Stimulated activated naive CD4-positive, alpha-beta T cell treated with Interleukin-2 at 50 U/mL for 16 hours (primary cell): ENCODE data around the gene CARMIL1.

Experiments used
- DNase-seq: peaks from one replicate; lab custom pipeline; 2025; lab: John Stamatoyannopoulos, UW

The CARMIL1 gene

GRCh38 chr6:25278914-25279747, at the start of gene CARMIL1:
Gene CARMIL1, plus strand, starts transcription at chr6:25279374. Its CDS starts 422 bp downstream, at chr6:25279796.
- peak; percentile 61 for DNase-seq

- DNase-seq, result no peak
These were observed 49.4 kb upstream of the CARMIL1 start for GRCh38 chr6:25229671-25230321.

DNA sequence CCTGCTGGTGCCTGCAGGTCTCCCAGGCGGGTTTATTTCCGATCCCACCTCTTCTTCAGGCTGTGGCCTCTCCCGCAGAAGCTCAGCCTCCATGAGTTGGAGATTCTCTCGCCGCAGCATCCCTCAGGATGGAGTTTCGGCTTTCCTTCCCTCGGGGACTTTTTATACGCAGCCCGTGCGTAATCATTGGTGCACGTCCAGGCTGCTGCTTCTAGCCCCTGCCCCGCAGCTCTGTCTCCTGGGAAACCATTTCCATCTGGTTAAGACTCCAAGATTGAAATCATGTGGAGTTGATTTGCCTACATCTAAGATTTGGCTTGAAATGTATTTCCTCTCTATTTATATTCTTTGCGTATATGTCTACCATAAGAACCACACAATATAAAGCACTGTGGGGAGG, 46.7 kb upstream of the CARMIL1 start:
- no peak for DNase-seq

DNA sequence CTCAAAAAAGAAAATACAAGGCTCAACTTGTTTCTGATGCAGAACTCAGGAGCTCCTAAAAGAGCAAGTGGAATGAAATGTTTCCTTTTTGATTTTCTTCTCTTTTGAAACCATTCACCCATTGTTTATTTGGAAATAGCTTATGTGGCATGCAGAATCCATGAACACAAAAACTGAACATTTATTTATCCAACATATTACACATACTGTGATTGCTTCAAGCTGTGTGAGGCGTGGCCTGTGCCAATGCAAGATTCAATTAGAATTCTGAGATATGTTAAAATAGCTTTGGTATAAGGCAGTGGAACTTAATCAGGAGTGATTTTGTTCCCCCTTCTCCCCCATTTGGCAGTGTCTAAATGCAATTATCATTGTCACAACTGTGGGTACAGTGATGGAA, 45.9 kb upstream of the CARMIL1 start:
- no peak for DNase-seq

GRCh38 chr6:25237579-25237978, 41.6 kb upstream of the CARMIL1 start:
- DNase-seq, result no peak

DNA sequence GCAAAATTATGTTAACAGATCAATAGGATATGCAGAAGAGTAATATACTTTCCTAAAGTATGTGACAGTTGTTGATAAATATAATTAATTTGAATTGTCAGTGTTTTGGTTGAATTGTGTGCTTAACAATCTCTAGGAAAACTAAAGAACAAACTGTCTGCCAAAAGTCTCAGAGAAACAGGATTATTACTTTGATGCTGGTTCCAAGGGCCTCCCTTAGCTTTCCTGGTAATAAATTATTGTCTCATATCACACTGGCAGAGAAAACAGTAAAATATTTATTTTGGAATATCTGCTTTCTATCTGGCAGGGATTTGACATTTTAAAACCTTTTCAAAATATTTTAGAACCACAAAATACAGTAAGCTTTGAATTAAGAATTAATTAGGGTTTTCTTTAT, 40.1 kb upstream of the CARMIL1 start:
- DNase-seq, result no peak

DNA sequence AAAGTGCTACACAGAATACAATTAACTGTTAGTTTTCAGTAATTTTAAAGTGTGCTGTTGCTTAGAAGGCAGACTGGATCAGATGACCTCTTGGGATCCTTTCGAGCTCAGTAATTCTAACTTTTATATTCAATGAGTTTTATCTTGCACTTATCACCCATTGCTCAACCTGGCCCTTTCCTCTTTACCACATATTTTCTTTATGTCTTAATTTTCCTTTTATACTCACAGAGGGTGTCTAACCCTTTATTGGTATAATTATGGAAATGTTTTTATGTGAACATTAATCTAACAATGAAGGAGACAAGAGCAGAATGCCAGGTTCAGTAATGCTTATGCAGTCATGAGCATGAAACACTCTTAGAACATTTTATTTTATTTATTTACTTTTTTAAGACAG, 39.7 kb upstream of the CARMIL1 start:
- DNase-seq, result no peak

- no peak for DNase-seq
These were observed 36.6 kb upstream of the CARMIL1 start for GRCh38 chr6:25242567-25242966.

- no peak for DNase-seq
These were observed 34.3 kb upstream of the CARMIL1 start for GRCh38 chr6:25244865-25245264.

DNA sequence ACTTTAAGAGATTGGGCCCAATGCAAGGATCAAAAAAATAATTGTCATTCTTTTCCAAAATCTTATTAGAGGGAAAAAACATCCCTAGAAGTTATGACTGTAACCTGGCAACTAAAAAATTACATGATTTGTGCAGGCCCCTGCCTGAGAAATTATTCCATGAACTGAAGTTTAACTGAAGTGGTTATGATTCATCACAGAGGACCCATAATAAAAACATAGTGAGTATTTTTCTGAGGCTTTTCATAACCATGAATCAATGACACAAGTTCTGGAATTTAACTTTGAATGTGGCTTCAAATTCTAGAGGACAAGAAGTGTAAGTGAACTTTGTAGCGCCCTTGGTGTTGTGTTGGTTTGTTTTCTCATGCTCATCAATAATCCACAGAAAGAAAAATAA, 31.1 kb upstream of the CARMIL1 start:
- no peak for DNase-seq

DNA sequence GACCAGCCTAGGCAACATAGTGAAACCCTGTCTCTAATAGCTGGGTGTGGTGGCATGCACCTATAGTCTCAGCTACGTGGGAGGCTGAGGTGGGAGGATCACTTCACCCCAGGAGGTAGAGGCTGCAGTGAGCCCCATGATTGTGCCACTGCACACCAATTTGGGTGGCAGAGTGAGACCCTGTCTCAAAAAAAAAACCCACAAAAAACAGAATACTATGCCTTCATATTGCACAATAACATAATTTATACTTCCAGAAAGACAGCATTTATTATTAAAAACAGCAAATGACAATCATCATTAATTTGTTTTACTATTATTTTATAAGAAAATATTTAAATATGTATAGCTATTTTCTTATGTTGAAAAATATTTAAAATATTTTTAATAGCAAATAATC, 30.0 kb upstream of the CARMIL1 start:
- DNase-seq, result no peak

DNA sequence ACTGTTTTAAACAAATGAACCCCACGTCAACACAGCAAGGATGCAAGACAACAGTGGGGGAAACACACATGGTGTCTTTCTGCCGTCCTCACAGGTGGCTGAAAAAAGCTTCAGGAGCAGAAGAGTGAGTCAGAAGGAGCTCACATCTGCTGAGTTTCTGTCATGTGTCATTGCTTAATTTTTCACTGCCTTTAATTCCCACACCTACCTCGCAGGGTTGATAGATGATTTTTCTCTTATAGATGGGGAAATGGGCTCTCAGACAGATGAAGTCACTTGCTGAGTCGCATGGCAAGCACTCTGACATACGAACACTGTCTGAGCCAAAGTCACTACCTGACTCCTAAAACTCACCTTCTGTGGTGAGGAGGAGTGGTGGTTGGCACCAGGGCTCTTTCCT, 28.3 kb upstream of the CARMIL1 start:
- DNase-seq, result no peak

DNA sequence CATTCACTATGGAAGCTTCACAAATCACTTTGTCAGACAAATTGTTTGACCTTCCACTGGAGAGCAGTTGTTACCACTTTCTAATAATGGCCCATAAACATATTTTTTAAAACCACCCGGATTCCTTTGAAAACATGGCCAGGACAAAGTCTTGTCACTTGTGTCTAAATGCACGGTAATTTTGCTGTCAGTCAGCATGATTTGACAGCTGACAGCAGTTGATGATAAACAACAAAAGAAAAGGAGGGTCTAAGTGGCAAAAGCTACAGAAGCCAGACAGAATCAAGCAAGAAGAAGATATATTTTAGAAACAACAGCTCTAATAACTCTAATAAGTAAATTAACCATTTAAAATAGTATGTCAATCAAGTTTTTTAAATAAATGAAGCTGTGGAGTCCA, 27.7 kb upstream of the CARMIL1 start:
- DNase-seq, result no peak

GRCh38 chr6:25253351-25253750, 25.8 kb upstream of the CARMIL1 start:
- DNase-seq, result no peak

DNA sequence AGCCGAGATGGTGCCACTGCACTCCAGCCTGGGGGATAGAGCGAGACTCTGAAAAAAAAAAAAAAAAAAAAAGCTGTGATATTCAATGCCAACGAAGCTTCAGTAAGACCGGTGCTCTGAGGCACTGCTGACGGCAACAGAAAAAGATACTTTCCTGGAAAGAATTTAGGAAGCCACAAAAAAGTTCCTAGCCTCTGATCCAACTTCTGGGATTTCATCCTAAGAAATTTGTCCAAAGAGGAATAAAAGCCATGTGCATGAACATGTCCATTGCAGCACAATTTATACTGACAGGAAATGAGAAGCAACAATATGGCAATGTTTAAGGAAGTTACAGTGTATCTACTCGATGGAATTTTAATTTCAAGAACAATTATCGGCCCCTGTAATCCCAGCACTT, 24.5 kb upstream of the CARMIL1 start:
- DNase-seq, result no peak

GRCh38 chr6:25257686-25258348, 21.4 kb upstream of the CARMIL1 start:
- DNase-seq, result no peak

GRCh38 chr6:25259756-25260155, 19.4 kb upstream of the CARMIL1 start:
- no peak for DNase-seq

DNA sequence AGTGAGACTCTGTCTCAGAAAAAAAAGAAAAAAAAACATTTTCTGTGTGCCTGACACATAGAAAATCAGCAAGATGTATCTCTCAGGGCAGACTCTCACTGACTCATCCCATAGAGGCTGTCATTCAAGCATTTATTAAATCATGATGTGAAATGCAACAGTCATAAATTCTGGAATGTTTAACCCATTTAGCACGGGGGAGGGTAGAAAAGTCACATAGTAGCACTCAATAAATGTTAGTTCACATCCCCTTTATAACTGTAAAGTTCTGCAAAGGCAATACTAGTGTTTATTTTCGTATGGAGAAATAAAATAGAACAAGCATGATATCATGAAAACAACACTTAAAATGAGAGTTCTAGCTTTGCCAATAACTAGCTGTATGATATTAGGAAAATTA, 15.5 kb upstream of the CARMIL1 start:
- DNase-seq, result no peak

- no peak for DNase-seq
These were observed 12.6 kb upstream of the CARMIL1 start for GRCh38 chr6:25266456-25267100.

GRCh38 chr6:25267662-25268061, 11.5 kb upstream of the CARMIL1 start:
- no peak for DNase-seq

GRCh38 chr6:25270559-25270958, 8.6 kb upstream of the CARMIL1 start:
- DNase-seq, result no peak

- DNase-seq, result no peak
These were observed 3.7 kb upstream of the CARMIL1 start for GRCh38 chr6:25275436-25275835.

- no peak for DNase-seq
These were observed 1.8 kb upstream of the CARMIL1 start for GRCh38 chr6:25277386-25277785.
